Measurements from ENCODE around the gene PRCP. TPM values are rescaled to one million over a fixed set of nuclear protein-coding genes. Genes with fewer than 3 reads are reported as not detected.

Gene PRCP
- total and polyA plus RNA-seq, 2 experiments from 2014 or later, result 33.3 to 52.8 TPM

GRCh38 chr11:82930734-82931133 is 30.5 kb upstream of the PRCP start (continued):
- no peak for TF ChIP-seq ZNF462 (CRISPR knock-in tag; IDR thresholded peaks at IDR 0.05)
- TF ChIP-seq ZNF114 (CRISPR knock-in tag; IDR thresholded peaks at IDR 0.05), result no peak

- no peak for TF ChIP-seq ZNF462 (CRISPR knock-in tag; IDR thresholded peaks at IDR 0.05)
- TF ChIP-seq POLR2AphosphoS5 (IDR thresholded peaks at IDR 0.05; ENCODE audit: low read depth), result no peak
- TF ChIP-seq, protein P1, sequence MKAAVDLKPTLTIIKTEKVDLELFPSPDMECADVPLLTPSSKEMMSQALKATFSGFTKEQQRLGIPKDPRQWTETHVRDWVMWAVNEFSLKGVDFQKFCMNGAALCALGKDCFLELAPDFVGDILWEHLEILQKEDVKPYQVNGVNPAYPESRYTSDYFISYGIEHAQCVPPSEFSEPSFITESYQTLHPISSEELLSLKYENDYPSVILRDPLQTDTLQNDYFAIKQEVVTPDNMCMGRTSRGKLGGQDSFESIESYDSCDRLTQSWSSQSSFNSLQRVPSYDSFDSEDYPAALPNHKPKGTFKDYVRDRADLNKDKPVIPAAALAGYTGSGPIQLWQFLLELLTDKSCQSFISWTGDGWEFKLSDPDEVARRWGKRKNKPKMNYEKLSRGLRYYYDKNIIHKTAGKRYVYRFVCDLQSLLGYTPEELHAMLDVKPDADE (IDR thresholded peaks at IDR 0.05), result no peak
- TF ChIP-seq CREB1 (CRISPR knock-in tag; IDR thresholded peaks at IDR 0.05; ENCODE audit: low read depth), result no peak
- H3K9me2 ChIP-seq (ENCODE audit: insufficient read depth), result no peaks in the 10 kb centered on the region
- no peak for DNase-seq (ENCODE audit: low spot score)
- H3K4me2 ChIP-seq, result no peak overlapping the region
- H3K4me1 ChIP-seq (ENCODE audit: insufficient read depth), result no peaks in the 10 kb centered on the region
- H4K20me1 ChIP-seq (replicated peaks; ENCODE audit: insufficient read depth), result no peaks in the 10 kb centered on the region
- H3K27ac Mint-ChIP-seq, result no peak overlapping the region
- no peak overlapping the region for H3K27ac ChIP-seq (ENCODE audit: low read depth)
- no peaks in the 10 kb centered on the region for H3K27me3 ChIP-seq (ENCODE audit: insufficient read depth)
- H3K36me3 ChIP-seq (ENCODE audit: insufficient read depth), result peaks cover 30% of the 10 kb centered on the region; the same call in 1 of the 2 replicates
- H3K79me2 ChIP-seq (replicated peaks; ENCODE audit: insufficient read depth), result no peaks in the 10 kb centered on the region
- H3K4me1 Mint-ChIP-seq, result no peaks in the 10 kb centered on the region
- no peaks in the 10 kb centered on the region for H3F3A ChIP-seq (replicated peaks; ENCODE audit: low read depth)
- H3K36me3 Mint-ChIP-seq (ENCODE audit: low read depth), result peaks cover 52% of the 10 kb centered on the region
- H3K4me3 ChIP-seq, result no peak overlapping the region
- H3K9me3 Mint-ChIP-seq, result no peaks in the 10 kb centered on the region
- H2AFZ ChIP-seq, result no peak overlapping the region
- no peak for ATAC-seq
- no peak overlapping the region for H3K4me3 Mint-ChIP-seq
- H3K27me3 Mint-ChIP-seq (ENCODE audit: insufficient read depth, low read depth, poor library complexity), result no peaks in the 10 kb centered on the region
These were observed 30.0 kb upstream of the PRCP start for GRCh38 chr11:82930229-82930628.
